Fibroblast of lung (primary cell): Measurements from ENCODE around the gene BATF3. TPM values are rescaled to one million over a fixed set of nuclear protein-coding genes. Genes with fewer than 3 reads are reported as not detected.

Experiments used
- DNase-seq, 2 donors: peaks; one replicate each; pipeline versions ENCODE4 v3.0.0 to v3.0.0-alpha.2; 2010; ENCODE audit warnings: low read depth in 2 of 2
- H2AFZ ChIP-seq: 2 replicates; pipeline ENCODE4 v1.5.1; 2012; ENCODE audit warnings: low read length, control low read depth, inconsistent platforms
- H3K27ac ChIP-seq: 2 replicates; pipeline ENCODE4 v1.5.1; 2011; ENCODE audit warnings: low read length, control low read depth; ENCODE audit not compliant: insufficient read depth
- H3K27me3 ChIP-seq: 2 replicates; pipeline ENCODE4 v1.5.1; 2011; ENCODE audit warnings: mild to moderate bottlenecking, low read length; ENCODE audit not compliant: control insufficient read depth, insufficient read depth
- H3K36me3 ChIP-seq: 2 replicates; pipeline ENCODE4 v1.5.1; 2011; ENCODE audit warnings: low read length; ENCODE audit not compliant: control insufficient read depth, insufficient read depth
- H3K4me1 ChIP-seq: 2 replicates; pipeline ENCODE4 v1.5.1; 2011; ENCODE audit warnings: low read length; ENCODE audit not compliant: control insufficient read depth, insufficient read depth; ENCODE audit errors: extremely low read depth
- H3K4me2 ChIP-seq: 2 replicates; pipeline ENCODE4 v1.5.1; 2011; ENCODE audit warnings: low read length, control low read depth; ENCODE audit not compliant: insufficient read depth; ENCODE audit errors: extremely low read depth
- H3K4me3 ChIP-seq, 4 experiments: fragments of 200-600 bp in 1 of 4; sonication (generic) in 1 of 4; replicated peaks in 1 of 4; 2 replicates each; pipeline ENCODE4 v1.5.1; 2011 to 2016; ENCODE audit warnings: low read length in 4 of 4, low read depth in 3 of 4, mild to moderate bottlenecking in 3 of 4, control low read depth in 2 of 4, inconsistent platforms in 1 of 4, mixed read lengths in 1 of 4; ENCODE audit not compliant: insufficient read depth in 1 of 4; ENCODE audit errors: control extremely low read depth in 1 of 4
- H3K79me2 ChIP-seq: 2 replicates; pipeline ENCODE4 v1.5.1; 2012; ENCODE audit warnings: mild to moderate bottlenecking, low read length, inconsistent platforms; ENCODE audit not compliant: control insufficient read depth, insufficient read depth
- H3K9ac ChIP-seq: 2 replicates; pipeline ENCODE4 v1.5.1; 2011; ENCODE audit warnings: mild to moderate bottlenecking, low read length, control low read depth; ENCODE audit not compliant: insufficient read depth
- H3K9me3 ChIP-seq: 2 replicates; pipeline ENCODE4 v1.5.1; 2012; ENCODE audit warnings: low read depth, low read length; ENCODE audit not compliant: control insufficient read depth, insufficient read depth
- H4K20me1 ChIP-seq: 2 replicates; pipeline ENCODE4 v1.5.1; 2011; ENCODE audit warnings: low read length; ENCODE audit not compliant: control insufficient read depth, insufficient read depth; ENCODE audit errors: extremely low read depth
- EZH2 ChIP-seq: IDR thresholded peaks from 2 replicates; pipeline ENCODE4 v1.5.1; 2012; ENCODE audit warnings: low read length, control low read depth, mild to moderate bottlenecking; ENCODE audit errors: missing control alignments
- polyA plus RNA-seq, 2 donors: library from polyadenylated mRNA; depleted of rRNA in 1 of 2; stranded (reverse) in 1 of 2; unstranded in 1 of 2; fragments of >200 nt; gene quantifications; 2 replicates each; pipeline ENCODE4 v1.2.1, GENCODE V29; 2011 to 2012; ENCODE audit warnings: missing spikeins in 1 of 2
- total RNA-seq: library from RNA; depleted of rRNA; stranded (reverse); fragments of >200 nt; gene quantifications from 2 replicates; pipeline ENCODE4 v1.2.1, GENCODE V29; 2014
- TF ChIP-seq, protein P1 (sequence below), 2 donors: IDR thresholded peaks in 1 of 2; conservative IDR thresholded peaks in 1 of 2; 1 replicate in 1 of 2; 2 replicates in 1 of 2; pipeline ENCODE4 v1.5.1; 2011 to 2012; ENCODE audit warnings: low read length in 2 of 2, control low read depth in 1 of 2, inconsistent platforms in 1 of 2, low read depth in 1 of 2, mild to moderate bottlenecking in 1 of 2

Gene BATF3
- total and polyA plus RNA-seq, 2 donors (not counting 1 experiment from before 2014, with no cell fraction given), result 6.8 to 9.1 TPM

DNA sequence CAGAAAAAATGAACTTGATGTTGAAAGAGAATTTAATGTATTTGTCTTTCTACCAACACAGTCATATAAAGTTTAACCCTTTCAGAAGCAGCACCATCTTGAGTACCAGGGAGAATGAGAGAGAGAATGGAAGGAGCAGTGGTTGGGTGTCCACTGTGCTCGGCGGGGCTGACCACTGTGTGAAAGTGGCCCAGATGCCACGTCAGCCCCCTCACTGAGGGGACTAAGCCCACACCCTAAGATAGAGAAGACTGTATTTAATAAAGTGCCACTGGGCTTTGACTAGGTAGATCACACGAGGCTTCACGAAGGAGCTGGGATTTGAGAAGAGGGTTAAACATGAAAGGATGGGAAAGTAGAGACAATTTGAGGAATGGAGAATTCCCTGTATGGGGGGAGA is 31.2 kb downstream of the BATF3 start:
- Histone ChIP-seq H3K27me3 (no peaks in the 10 kb centered on the region), H3K4me1 (peaks cover 19% of the 10 kb centered on the region), H3K36me3 (no peaks in the 10 kb centered on the region), H3K4me2 (peak overlapping the region; percentile 83), H3K9me3 (no peaks in the 10 kb centered on the region), H3K79me2 (no peaks in the 10 kb centered on the region), H2AFZ (no peak overlapping the region), H4K20me1 (no peaks in the 10 kb centered on the region), H3K9ac (peak overlapping the region; percentile 67), H3K27ac (peak overlapping the region; percentile 99), H3K4me3 (no peak overlapping the region)
- TF ChIP-seq, protein P1, sequence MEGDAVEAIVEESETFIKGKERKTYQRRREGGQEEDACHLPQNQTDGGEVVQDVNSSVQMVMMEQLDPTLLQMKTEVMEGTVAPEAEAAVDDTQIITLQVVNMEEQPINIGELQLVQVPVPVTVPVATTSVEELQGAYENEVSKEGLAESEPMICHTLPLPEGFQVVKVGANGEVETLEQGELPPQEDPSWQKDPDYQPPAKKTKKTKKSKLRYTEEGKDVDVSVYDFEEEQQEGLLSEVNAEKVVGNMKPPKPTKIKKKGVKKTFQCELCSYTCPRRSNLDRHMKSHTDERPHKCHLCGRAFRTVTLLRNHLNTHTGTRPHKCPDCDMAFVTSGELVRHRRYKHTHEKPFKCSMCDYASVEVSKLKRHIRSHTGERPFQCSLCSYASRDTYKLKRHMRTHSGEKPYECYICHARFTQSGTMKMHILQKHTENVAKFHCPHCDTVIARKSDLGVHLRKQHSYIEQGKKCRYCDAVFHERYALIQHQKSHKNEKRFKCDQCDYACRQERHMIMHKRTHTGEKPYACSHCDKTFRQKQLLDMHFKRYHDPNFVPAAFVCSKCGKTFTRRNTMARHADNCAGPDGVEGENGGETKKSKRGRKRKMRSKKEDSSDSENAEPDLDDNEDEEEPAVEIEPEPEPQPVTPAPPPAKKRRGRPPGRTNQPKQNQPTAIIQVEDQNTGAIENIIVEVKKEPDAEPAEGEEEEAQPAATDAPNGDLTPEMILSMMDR (conservative IDR thresholded peaks at IDR 0.05 in 1 of 2, IDR thresholded peaks at IDR 0.05 in 1 of 2; ENCODE audit: low read depth in 1 of 2, low read length in 2 of 2), result no peak
- TF ChIP-seq EZH2, result no peak
- DNase-seq, result no peak

DNA sequence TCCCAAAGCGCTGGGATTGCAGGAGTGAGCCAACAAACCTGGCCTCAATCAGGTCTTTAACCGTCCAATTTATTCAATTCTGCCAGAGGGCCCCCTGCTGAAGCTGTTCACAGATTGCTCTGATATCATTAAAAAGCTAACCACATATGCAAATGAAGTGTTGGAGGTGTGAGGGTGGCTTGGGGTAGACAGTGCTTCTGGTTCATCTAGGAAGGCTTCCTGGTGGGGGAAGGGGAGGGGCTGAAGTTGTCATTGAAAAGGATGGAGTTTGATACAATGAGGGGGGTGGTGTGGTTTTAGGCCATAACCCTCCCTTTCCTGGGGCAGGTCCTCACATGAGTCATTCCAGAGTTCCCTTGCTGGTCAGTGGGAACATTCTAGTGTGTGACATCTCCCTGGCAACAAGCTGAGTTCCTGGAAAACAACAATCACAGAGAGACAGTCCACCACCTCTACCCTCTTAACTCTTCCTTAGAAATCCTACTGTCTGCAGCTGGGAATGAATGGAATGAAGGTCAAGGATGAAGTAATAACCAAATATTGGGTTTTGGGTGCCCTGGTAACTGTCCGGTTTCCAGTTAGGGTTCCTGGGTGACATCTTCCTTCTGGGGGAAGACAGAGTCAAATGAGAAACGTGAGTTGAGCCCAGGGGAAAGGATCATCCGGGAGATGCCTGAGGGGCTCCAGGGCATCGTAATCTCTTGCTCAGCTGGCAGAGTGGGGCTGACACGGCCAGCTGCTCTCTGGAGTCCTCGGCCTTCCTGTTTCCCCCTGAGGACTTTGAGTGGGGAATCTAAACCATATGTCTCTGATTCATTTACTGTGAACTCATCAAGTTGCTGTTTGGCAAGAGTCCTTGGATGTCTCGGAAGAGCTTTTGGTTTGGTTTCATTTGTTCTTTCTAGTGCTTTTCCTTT is 32.2 kb downstream of the BATF3 start:
- Histone ChIP-seq H3K4me2 (peak overlapping the region; percentile 83), H3K9me3 (no peaks in the 10 kb centered on the region), H2AFZ (no peak overlapping the region), H3K36me3 (no peaks in the 10 kb centered on the region), H3K27me3 (no peaks in the 10 kb centered on the region), H3K27ac (peak overlapping the region; percentile 99), H3K79me2 (no peaks in the 10 kb centered on the region), H4K20me1 (no peaks in the 10 kb centered on the region), H3K9ac (peak overlapping the region; percentile 67), H3K4me3 (peak overlapping the region in 3 of 4 experiments; percentile 21 to 47 (median 42)), H3K4me1 (peaks cover 19% of the 10 kb centered on the region)
- peak; percentile 93 to 94 for DNase-seq
- TF ChIP-seq, protein P1 (conservative IDR thresholded peaks at IDR 0.05 in 1 of 2, IDR thresholded peaks at IDR 0.05 in 1 of 2; ENCODE audit: low read depth in 1 of 2, low read length in 2 of 2), result no peak
- TF ChIP-seq EZH2, result no peak

DNA sequence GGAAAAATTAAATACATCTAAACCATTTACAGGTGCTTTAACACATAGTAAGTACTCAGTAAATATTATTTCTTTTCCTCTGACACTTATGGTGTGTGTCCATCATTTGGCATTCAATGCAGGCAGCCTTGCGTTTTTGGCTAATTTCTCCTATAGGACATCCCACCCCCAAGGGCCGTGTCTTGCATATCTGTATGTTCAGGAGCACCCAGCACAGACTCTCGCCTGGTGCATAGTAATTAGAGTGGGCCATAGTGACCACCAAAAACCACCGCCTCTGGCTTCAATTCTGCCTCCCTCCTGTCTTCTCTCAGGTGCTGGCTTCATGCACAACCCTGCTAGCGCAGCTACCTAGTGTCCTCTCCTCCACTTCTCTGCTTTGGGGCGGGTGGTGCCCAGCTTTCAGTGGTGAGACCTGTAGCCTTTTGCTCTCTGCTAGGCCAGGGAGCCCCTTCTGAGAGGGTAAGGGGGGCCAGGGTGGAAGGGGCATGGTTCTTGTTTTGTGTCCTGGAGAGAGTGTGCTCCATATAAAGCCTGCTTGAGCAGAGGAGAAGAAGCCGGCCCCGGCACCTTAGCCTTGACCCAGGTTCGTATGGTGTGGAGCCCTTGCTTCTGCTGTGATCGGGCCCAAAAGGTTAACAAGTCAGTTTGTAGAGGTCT is 33.4 kb downstream of the BATF3 start:
- no peak for DNase-seq
- no peaks in the 10 kb centered on the region for H3K36me3 ChIP-seq
- no peaks in the 10 kb centered on the region for H3K27me3 ChIP-seq
- H2AFZ ChIP-seq, result no peak overlapping the region
- H3K4me2 ChIP-seq, result no peak overlapping the region
- peaks cover 17% of the 10 kb centered on the region for H3K4me1 ChIP-seq
- H4K20me1 ChIP-seq, result no peaks in the 10 kb centered on the region
- H3K27ac ChIP-seq, result peak overlapping the region; percentile 99
- no peaks in the 10 kb centered on the region for H3K9me3 ChIP-seq
- no peak overlapping the region for H3K9ac ChIP-seq
- H3K4me3 ChIP-seq, result no peak overlapping the region
- H3K79me2 ChIP-seq, result no peaks in the 10 kb centered on the region
- TF ChIP-seq EZH2, result no peak
- TF ChIP-seq, protein P1 (conservative IDR thresholded peaks at IDR 0.05 in 1 of 2, IDR thresholded peaks at IDR 0.05 in 1 of 2; ENCODE audit: low read depth in 1 of 2, low read length in 2 of 2), result no peak
